GM12864 (cell line): ENCODE measurements around the gene OR5H1.

ENCODE experiments used
- DNase-seq: peaks from one replicate; pipeline ENCODE4 v3.0.0-alpha.2; 2011; ENCODE audit warnings: low read depth
- H3K4me3 ChIP-seq: 2 replicates; pipeline ENCODE4 v1.5.1; 2011; ENCODE audit warnings: mild to moderate bottlenecking, low read depth, low read length, control low read depth
- CTCF ChIP-seq: IDR thresholded peaks from 2 replicates; pipeline ENCODE4 v1.5.1; 2011; ENCODE audit warnings: low read depth, mild to moderate bottlenecking, moderate library complexity, low read length, control low read depth, inconsistent platforms; ENCODE audit errors: missing control alignments

OR5H1 gene

GRCh38 chr3:98130421-98130820 is at the start of gene OR5H1:
Gene OR5H1 (plus strand): TSS chr3:98130721. CDS start chr3:98132698, 1,977 bp downstream.
- DNase-seq: no peak
- no peak within 1 kb of the TSS for H3K4me3 ChIP-seq
- no peak for TF ChIP-seq CTCF

GRCh38 chr3:98086873-98087272 is 43.6 kb upstream of the OR5H1 start, which contains the start of gene OR5AC2:
Gene OR5AC2 (plus strand): TSS chr3:98087173. CDS start chr3:98087173, 0 bp downstream.
- H3K4me3 ChIP-seq: no peak within 1 kb of the TSS
- TF ChIP-seq CTCF: no peak
- DNase-seq: no peak

GRCh38 chr3:98095882-98096281 is 34.6 kb upstream of the OR5H1 start:
- H3K4me3 ChIP-seq: no peak overlapping the region
- DNase-seq: no peak
- no peak for TF ChIP-seq CTCF

- no peak overlapping the region for H3K4me3 ChIP-seq
- no peak for DNase-seq
- no peak for TF ChIP-seq CTCF
Observed at GRCh38 chr3:98099848-98100247, 30.7 kb upstream of the OR5H1 start.

GRCh38 chr3:98108162-98108561 is 22.4 kb upstream of the OR5H1 start:
- TF ChIP-seq CTCF: no peak
- DNase-seq: no peak
- no peak overlapping the region for H3K4me3 ChIP-seq

GRCh38 chr3:98109807-98110549 is 20.5 kb upstream of the OR5H1 start:
- no peak for DNase-seq
- TF ChIP-seq CTCF: no peak
- H3K4me3 ChIP-seq: no peak overlapping the region

GRCh38 chr3:98110550-98110908 is 20.0 kb upstream of the OR5H1 start:
- TF ChIP-seq CTCF: no peak
- no peak for DNase-seq
- no peak overlapping the region for H3K4me3 ChIP-seq
